ENCODE measurements around the gene IL5. TPM values are rescaled to one million over a fixed set of nuclear protein-coding genes. Genes with fewer than 3 reads are reported as not detected.
"Not testable (repeated sequence)": the region's sequence is repeated elsewhere in the genome, so short reads cannot be mapped to it uniquely, and the experiment has no call there.

The IL5 gene
- total and polyA plus RNA-seq, 2 donors (not counting 3 experiments of a cell fraction or from before 2014, with no cell fraction given): not detected

DNA sequence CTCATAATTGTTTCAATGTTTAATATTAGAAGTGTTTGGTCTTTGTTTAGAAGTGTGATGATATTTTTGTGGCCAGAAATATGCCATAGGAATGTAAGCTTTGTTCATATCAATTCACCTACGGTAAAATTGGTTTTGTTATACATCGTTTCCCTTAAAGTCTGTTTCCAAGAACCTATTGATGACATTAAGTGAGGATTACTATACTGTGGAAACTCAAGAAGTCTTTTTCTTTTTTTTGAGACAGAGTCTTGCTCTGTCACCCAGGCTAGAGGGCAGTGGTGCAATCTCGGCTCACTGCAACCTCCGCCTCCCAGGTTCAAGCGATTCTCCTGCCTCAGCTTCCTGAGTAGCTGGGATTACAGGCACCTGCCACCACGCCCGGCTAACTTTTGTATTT is 5.5 kb upstream of the IL5 start:
- BruUV-seq (replicated peaks); FAIRE-seq; H3K4me1 ChIP-seq (ENCODE audit: control insufficient read depth, extremely low read depth, insufficient read depth, low read length); dilution Hi-C loops (cut with MboI; ENCODE audit: extremely low pct_ligation_motif_present, low sequenced_read_pairs); H3K27me3 ChIP-seq (ENCODE audit: control insufficient read depth in 2 of 2, insufficient read depth in 2 of 2, low read length in 2 of 2); H3K36me3 ChIP-seq (ENCODE audit: control insufficient read depth in 2 of 2, extremely low read depth in 1 of 2, insufficient read depth in 2 of 2, low read length in 2 of 2); H3K9me3 ChIP-seq (replicated peaks; ENCODE audit: control insufficient read depth, insufficient read depth, low read length); POLR2A ChIA-PET; H4K20me1 ChIP-seq (replicated peaks; ENCODE audit: control insufficient read depth, extremely low read depth, insufficient read depth, low read length); H2AFZ ChIP-seq (ENCODE audit: low read depth, low read length); DNase-seq (ENCODE audit: low read depth, low spot score); intact Hi-C loops (cut with micrococcal nuclease); H3K79me2 ChIP-seq (ENCODE audit: control insufficient read depth, insufficient read depth, low read length); H3K4me2 ChIP-seq (ENCODE audit: insufficient read depth, low read length); H3K9ac ChIP-seq (replicated peaks; ENCODE audit: extremely low read depth, insufficient read depth, low read length); H3K27ac ChIP-seq (ENCODE audit: insufficient read depth, low read depth, low read length); H3K4me3 ChIP-seq (replicated peaks in 1 of 3; ENCODE audit: insufficient read depth in 1 of 3, low read depth in 1 of 3, low read length in 3 of 3); H3K9me1 ChIP-seq (replicated peaks; ENCODE audit: control insufficient read depth, extremely low read depth, insufficient read depth, low read length): not testable (repeated sequence)
- CTCF ChIA-PET: interaction anchor here (0.5 to 4.9 kb wide), 3 partner anchors 8 to 249 kb away, joined by 3 to 20 read pairs (median 3); partner anchors contain the start of gene RAD50

DNA sequence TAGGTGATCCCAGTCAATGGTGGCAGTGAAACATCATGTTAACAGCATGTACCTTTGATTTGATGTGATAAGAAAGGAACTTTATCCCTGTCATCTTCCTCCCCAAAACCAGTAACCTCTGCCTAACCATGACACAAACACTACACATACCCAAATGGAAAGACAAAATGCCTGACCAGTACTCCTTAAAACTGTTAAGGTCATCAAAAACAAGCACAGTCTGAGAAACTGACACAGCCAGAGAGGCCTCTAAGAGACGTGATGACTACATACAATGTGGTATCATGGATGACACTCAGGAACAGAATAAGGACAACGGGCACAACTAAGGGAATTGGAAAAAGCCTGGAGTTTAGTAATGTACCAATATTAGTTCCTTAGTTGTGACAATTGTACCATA is 3.9 kb upstream of the IL5 start:
- intact Hi-C loops (cut with micrococcal nuclease) (no loop called here), dilution Hi-C loops (cut with MboI; ENCODE audit: extremely low pct_ligation_motif_present, low sequenced_read_pairs) (no loop called here)
- no peak overlapping the region for H3K9ac ChIP-seq (replicated peaks; ENCODE audit: extremely low read depth, insufficient read depth, low read length)
- H3K4me2 ChIP-seq (ENCODE audit: insufficient read depth, low read length): no peak overlapping the region
- DNase-seq (ENCODE audit: low read depth, low spot score) (no peak), FAIRE-seq (no peak)
- no peak overlapping the region for H3K4me3 ChIP-seq (replicated peaks in 1 of 3; ENCODE audit: insufficient read depth in 1 of 3, low read depth in 1 of 3, low read length in 3 of 3)
- H3K27ac ChIP-seq (ENCODE audit: insufficient read depth, low read depth, low read length): no peak overlapping the region
- no peak for TF ChIP-seq POLR2AphosphoS5 (IDR thresholded peaks at IDR 0.05; ENCODE audit: insufficient read depth, low read depth, low read length)
- no peak for TF ChIP-seq GATA2 (IDR thresholded peaks at IDR 0.05; ENCODE audit: insufficient read depth, insufficient read length, low read depth, low read length)
- no peak for TF ChIP-seq MYC (IDR thresholded peaks at IDR 0.05; ENCODE audit: low read depth, low read length)
- TF ChIP-seq FOS (IDR thresholded peaks at IDR 0.05; ENCODE audit: borderline replicate concordance, insufficient read depth, low read length): no peak
- no peak for TF ChIP-seq POLR2A (IDR thresholded peaks at IDR 0.05; ENCODE audit: low read depth, low read length)
- TF ChIP-seq EZH2 (IDR thresholded peaks at IDR 0.05; ENCODE audit: borderline replicate concordance, low read depth, low read length, severe bottlenecking): no peak
- TF ChIP-seq JUN (IDR thresholded peaks at IDR 0.05; ENCODE audit: borderline replicate concordance, insufficient read depth, insufficient read length, low read depth): no peak
- TF ChIP-seq, protein P1, sequence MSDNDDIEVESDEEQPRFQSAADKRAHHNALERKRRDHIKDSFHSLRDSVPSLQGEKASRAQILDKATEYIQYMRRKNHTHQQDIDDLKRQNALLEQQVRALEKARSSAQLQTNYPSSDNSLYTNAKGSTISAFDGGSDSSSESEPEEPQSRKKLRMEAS (IDR thresholded peaks at IDR 0.05; ENCODE audit: insufficient read depth, insufficient read length): no peak
- TF ChIP-seq, protein P2, sequence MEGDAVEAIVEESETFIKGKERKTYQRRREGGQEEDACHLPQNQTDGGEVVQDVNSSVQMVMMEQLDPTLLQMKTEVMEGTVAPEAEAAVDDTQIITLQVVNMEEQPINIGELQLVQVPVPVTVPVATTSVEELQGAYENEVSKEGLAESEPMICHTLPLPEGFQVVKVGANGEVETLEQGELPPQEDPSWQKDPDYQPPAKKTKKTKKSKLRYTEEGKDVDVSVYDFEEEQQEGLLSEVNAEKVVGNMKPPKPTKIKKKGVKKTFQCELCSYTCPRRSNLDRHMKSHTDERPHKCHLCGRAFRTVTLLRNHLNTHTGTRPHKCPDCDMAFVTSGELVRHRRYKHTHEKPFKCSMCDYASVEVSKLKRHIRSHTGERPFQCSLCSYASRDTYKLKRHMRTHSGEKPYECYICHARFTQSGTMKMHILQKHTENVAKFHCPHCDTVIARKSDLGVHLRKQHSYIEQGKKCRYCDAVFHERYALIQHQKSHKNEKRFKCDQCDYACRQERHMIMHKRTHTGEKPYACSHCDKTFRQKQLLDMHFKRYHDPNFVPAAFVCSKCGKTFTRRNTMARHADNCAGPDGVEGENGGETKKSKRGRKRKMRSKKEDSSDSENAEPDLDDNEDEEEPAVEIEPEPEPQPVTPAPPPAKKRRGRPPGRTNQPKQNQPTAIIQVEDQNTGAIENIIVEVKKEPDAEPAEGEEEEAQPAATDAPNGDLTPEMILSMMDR (IDR thresholded peaks at IDR 0.05; ENCODE audit: extremely low read depth in 1 of 2, insufficient read depth in 1 of 2, low read depth in 1 of 2, low read length in 2 of 2): no peak
- no peaks in the 10 kb centered on the region for H3K9me3 ChIP-seq (replicated peaks; ENCODE audit: control insufficient read depth, insufficient read depth, low read length)
- no peak overlapping the region for H2AFZ ChIP-seq (ENCODE audit: low read depth, low read length)
- ChIA-PET CTCF (interaction anchor here (4.9 kb wide), 1 partner anchor 21 kb away, joined by 20 read pairs; no protein-coding TSS in a partner anchor), POLR2A (no interaction called here)
- H3K4me1 ChIP-seq (ENCODE audit: control insufficient read depth, extremely low read depth, insufficient read depth, low read length): no peaks in the 10 kb centered on the region
- H3K9me1 ChIP-seq (replicated peaks; ENCODE audit: control insufficient read depth, extremely low read depth, insufficient read depth, low read length): no peaks in the 10 kb centered on the region
- no peaks in the 10 kb centered on the region for H4K20me1 ChIP-seq (replicated peaks; ENCODE audit: control insufficient read depth, extremely low read depth, insufficient read depth, low read length)
- H3K27me3 ChIP-seq (ENCODE audit: control insufficient read depth in 2 of 2, insufficient read depth in 2 of 2, low read length in 2 of 2): peaks cover 6 to 7% of the 10 kb centered on the region in 2 experiments
- no peaks in the 10 kb centered on the region for H3K79me2 ChIP-seq (ENCODE audit: control insufficient read depth, insufficient read depth, low read length)
- no TSS peak for BruUV-seq (replicated peaks)
- H3K36me3 ChIP-seq (ENCODE audit: control insufficient read depth in 2 of 2, extremely low read depth in 1 of 2, insufficient read depth in 2 of 2, low read length in 2 of 2): no peaks in the 10 kb centered on the region

Measured in endothelial cell of umbilical vein (primary cell).